Measurements from ENCODE around the gene NCF4. TPM values are rescaled to one million over a fixed set of nuclear protein-coding genes. Genes with fewer than 3 reads are reported as not detected.

NCF4 gene
- polyA plus RNA-seq, 2 donors = 4.2 to 7.0 TPM

DNA sequence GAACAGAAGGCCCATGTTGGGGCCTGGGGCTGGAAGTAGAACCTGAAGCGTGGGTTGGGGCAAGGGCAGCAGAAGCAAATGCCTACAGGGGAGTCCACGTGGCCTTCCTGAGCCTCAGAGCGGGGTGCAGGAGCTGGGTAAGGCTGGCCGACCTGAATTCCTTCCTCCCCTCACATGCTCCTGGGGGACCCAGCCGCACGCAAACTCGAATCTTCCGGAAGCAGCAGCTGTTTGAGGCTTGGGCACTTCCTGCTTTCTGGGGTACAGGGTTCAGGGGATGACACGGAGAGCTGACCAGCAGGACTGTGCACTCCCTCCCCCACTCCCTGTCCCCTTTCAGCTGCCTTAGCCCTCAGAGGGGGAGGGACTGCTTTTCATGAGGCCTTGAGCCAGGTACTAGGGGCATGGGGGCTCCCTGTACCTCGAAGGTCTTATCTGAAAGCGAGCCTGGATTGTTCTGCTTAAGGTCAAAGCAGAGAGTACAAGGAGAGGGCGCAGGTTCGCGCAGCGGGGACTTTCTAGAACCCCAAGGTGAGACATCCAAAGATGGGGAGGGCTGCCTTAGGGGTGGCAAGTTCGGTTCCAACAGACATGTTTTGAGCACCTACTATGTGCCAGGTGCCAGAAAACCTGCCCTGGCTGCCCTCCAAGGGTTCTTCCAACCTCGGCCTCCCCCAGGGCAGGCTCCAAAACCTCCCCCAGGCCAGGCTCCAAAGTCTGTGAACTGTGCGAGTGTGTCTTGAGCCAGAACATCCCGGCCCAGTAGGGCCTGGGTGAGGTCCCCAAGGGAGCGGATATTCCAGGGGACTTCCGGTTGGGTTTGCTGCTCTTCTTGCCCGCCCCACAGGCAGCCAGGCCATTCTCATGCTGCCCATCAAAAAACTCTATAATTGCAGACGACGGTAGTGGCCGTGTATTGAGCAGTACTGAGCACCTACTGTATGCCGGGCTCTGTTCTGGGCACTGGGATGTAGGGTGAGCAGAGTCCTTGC lies 1.7 kb downstream of the NCF4 start:
- 77 to 81% methylated on average over 26 of the region's 26 CpGs for WGBS, 2 donors
- Histone ChIP-seq H3K9me3 (ENCODE audit: control insufficient read depth in 2 of 2, insufficient read depth in 1 of 2, low read depth in 1 of 2, low read length in 1 of 2) (no peaks in the 10 kb centered on the region), H3K4me1 (ENCODE audit: control insufficient read depth in 2 of 2, insufficient read depth in 2 of 2, low read length in 1 of 2) (peaks cover 7 to 22% of the 10 kb centered on the region in 2 donors), H3K4me3 (ENCODE audit: low read depth in 1 of 2, low read length in 2 of 2) (no peak overlapping the region), H3K36me3 (ENCODE audit: control insufficient read depth in 2 of 2, insufficient read depth in 2 of 2, low read length in 1 of 2) (no peaks in the 10 kb centered on the region), H3K27me3 (ENCODE audit: control insufficient read depth in 1 of 2, insufficient read depth in 2 of 2, low read length in 2 of 2) (no peaks in the 10 kb centered on the region), H3K27ac (ENCODE audit: low read depth in 2 of 2, low read length in 1 of 2) (no peak overlapping the region)

- Histone ChIP-seq H3K4me3 (ENCODE audit: low read depth in 1 of 2, low read length in 2 of 2) (no peak overlapping the region), H3K9me3 (ENCODE audit: control insufficient read depth in 2 of 2, insufficient read depth in 1 of 2, low read depth in 1 of 2, low read length in 1 of 2) (no peaks in the 10 kb centered on the region), H3K27ac (ENCODE audit: low read depth in 2 of 2, low read length in 1 of 2) (no peak overlapping the region), H3K36me3 (ENCODE audit: control insufficient read depth in 2 of 2, insufficient read depth in 2 of 2, low read length in 1 of 2) (no peaks in the 10 kb centered on the region), H3K27me3 (ENCODE audit: control insufficient read depth in 1 of 2, insufficient read depth in 2 of 2, low read length in 2 of 2) (no peaks in the 10 kb centered on the region), H3K4me1 (ENCODE audit: control insufficient read depth in 2 of 2, insufficient read depth in 2 of 2, low read length in 1 of 2) (peaks cover 7 to 22% of the 10 kb centered on the region in 2 donors)
- 68 to 80% methylated on average over 11 of the region's 11 CpGs for WGBS, 2 donors
These were observed 2.5 kb downstream of the NCF4 start for GRCh38 chr22:36863281-36863680.

- WGBS, 2 donors = 92% methylated on average over 6 of the region's 6 CpGs
- H3K36me3 ChIP-seq (ENCODE audit: control insufficient read depth in 2 of 2, insufficient read depth in 2 of 2, low read length in 1 of 2) = no peaks in the 10 kb centered on the region
These were observed 3.2 kb downstream of the NCF4 start for GRCh38 chr22:36863979-36864378.

DNA sequence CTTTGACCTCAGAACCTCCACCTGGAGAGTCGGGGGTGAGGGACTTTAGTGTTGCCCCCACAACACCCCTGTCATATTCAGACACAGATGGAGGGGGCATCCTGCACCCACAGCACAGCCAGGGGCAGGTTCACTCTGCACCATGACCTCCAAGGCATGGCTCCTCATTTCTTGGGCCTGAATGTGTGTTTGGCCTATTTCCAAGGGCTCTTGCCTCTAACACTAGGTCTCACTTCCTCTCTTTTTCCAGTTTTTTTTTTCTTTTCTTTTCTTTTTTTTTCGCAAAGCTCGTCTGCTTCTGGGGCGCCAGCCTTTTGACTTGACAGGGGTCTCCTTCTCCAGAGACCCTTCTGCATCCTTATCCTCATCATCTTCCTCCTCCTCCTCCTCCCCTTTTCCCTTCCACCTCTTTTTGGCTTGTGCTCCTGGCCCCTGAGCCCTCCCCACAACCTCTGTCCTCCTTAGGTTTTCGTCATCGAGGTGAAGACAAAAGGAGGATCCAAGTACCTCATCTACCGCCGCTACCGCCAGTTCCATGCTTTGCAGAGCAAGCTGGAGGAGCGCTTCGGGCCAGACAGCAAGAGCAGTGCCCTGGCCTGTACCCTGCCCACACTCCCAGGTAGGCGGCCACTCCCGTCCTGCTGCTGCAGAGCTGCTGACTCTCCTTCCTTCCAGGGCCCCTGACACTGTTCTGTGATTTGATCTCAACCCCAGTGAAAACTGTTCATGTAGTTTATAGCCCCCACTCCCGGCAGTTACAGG lies 3.8 kb downstream of the NCF4 start:
- no peak overlapping the region for H3K4me3 ChIP-seq (ENCODE audit: low read depth in 1 of 2, low read length in 2 of 2)
- H3K9me3 ChIP-seq (ENCODE audit: control insufficient read depth in 2 of 2, insufficient read depth in 1 of 2, low read depth in 1 of 2, low read length in 1 of 2) = no peaks in the 10 kb centered on the region
- H3K36me3 ChIP-seq (ENCODE audit: control insufficient read depth in 2 of 2, insufficient read depth in 2 of 2, low read length in 1 of 2) = no peaks in the 10 kb centered on the region
- no peak overlapping the region for H3K27ac ChIP-seq (ENCODE audit: low read depth in 2 of 2, low read length in 1 of 2)
- WGBS, 2 donors = 74 to 80% methylated on average over 14 of the region's 14 CpGs
- no peaks in the 10 kb centered on the region for H3K27me3 ChIP-seq (ENCODE audit: control insufficient read depth in 1 of 2, insufficient read depth in 2 of 2, low read length in 2 of 2)
- peaks cover 10 to 20% of the 10 kb centered on the region in 2 donors for H3K4me1 ChIP-seq (ENCODE audit: control insufficient read depth in 2 of 2, insufficient read depth in 2 of 2, low read length in 1 of 2)

More at GRCh38 chr22:36863979-36864378, 3.2 kb downstream of the NCF4 start:
- Histone ChIP-seq H3K27me3 (ENCODE audit: control insufficient read depth in 1 of 2, insufficient read depth in 2 of 2, low read length in 2 of 2) (no peaks in the 10 kb centered on the region), H3K4me3 (ENCODE audit: low read depth in 1 of 2, low read length in 2 of 2) (no peak overlapping the region), H3K27ac (ENCODE audit: low read depth in 2 of 2, low read length in 1 of 2) (no peak overlapping the region), H3K9me3 (ENCODE audit: control insufficient read depth in 2 of 2, insufficient read depth in 1 of 2, low read depth in 1 of 2, low read length in 1 of 2) (no peaks in the 10 kb centered on the region), H3K4me1 (ENCODE audit: control insufficient read depth in 2 of 2, insufficient read depth in 2 of 2, low read length in 1 of 2) (peaks cover 10 to 22% of the 10 kb centered on the region in 2 donors)

DNA sequence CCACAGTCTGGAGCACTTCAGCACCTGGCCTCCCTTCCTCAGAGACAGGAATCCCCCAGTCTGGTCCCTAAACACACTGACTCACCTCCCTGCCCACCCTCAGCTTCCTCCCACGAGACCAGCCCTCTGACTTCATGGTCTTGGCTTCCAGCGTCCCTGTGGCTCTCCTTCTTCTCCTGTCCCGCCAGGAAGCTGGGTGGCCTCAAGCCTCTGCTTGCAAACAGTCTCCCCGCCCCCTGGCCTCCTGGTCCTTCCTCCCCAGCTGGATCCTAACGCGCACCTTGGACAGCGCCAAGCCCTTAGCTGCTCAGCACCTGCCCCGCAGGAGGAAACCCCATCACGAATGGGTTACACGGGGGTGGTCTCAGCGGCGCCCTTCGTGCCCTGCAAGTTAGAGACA lies 4.5 kb downstream of the NCF4 start:
- Histone ChIP-seq H3K4me3 (ENCODE audit: low read depth in 1 of 2, low read length in 2 of 2) (no peak overlapping the region), H3K4me1 (ENCODE audit: control insufficient read depth in 2 of 2, insufficient read depth in 2 of 2, low read length in 1 of 2) (peaks cover 10 to 17% of the 10 kb centered on the region in 2 donors), H3K9me3 (ENCODE audit: control insufficient read depth in 2 of 2, insufficient read depth in 1 of 2, low read depth in 1 of 2, low read length in 1 of 2) (no peaks in the 10 kb centered on the region), H3K36me3 (ENCODE audit: control insufficient read depth in 2 of 2, insufficient read depth in 2 of 2, low read length in 1 of 2) (no peaks in the 10 kb centered on the region), H3K27me3 (ENCODE audit: control insufficient read depth in 1 of 2, insufficient read depth in 2 of 2, low read length in 2 of 2) (no peaks in the 10 kb centered on the region), H3K27ac (ENCODE audit: low read depth in 2 of 2, low read length in 1 of 2) (no peak overlapping the region)
- 19 to 35% methylated on average over 13 of the region's 13 CpGs for WGBS, 2 donors

DNA sequence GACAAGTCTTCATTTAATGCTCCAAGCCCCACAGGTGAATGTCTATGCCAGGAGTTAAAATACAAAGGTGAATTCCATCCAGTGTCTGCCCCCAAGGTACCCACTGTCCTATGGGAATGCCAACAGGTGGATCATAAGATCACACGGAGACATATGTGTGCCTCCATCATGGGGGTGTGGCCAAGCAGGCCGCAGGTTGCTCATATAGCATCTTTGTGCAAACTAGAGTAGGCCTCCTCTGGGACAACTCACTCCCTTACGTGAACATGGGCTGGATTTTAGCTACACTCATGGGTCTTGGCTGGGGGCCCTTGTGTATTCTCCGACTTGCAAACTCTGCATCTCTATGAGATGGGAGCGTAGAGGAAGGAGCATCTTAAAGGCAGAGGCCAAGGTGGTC lies 6.9 kb downstream of the NCF4 start:
- no peaks in the 10 kb centered on the region for H3K36me3 ChIP-seq (ENCODE audit: control insufficient read depth in 2 of 2, insufficient read depth in 2 of 2, low read length in 1 of 2)
- no peaks in the 10 kb centered on the region for H3K27me3 ChIP-seq (ENCODE audit: control insufficient read depth in 1 of 2, insufficient read depth in 2 of 2, low read length in 2 of 2)
- no peak overlapping the region for H3K27ac ChIP-seq (ENCODE audit: low read depth in 2 of 2, low read length in 1 of 2)
- H3K4me3 ChIP-seq (ENCODE audit: low read depth in 1 of 2, low read length in 2 of 2) = no peak overlapping the region
- peaks cover 11 to 24% of the 10 kb centered on the region in 2 donors for H3K4me1 ChIP-seq (ENCODE audit: control insufficient read depth in 2 of 2, insufficient read depth in 2 of 2, low read length in 1 of 2)
- no peaks in the 10 kb centered on the region for H3K9me3 ChIP-seq (ENCODE audit: control insufficient read depth in 2 of 2, insufficient read depth in 1 of 2, low read depth in 1 of 2, low read length in 1 of 2)
- 79 to 86% methylated on average over 5 of the region's 5 CpGs for WGBS, 2 donors

- Histone ChIP-seq H3K36me3 (ENCODE audit: control insufficient read depth in 2 of 2, insufficient read depth in 2 of 2, low read length in 1 of 2) (no peaks in the 10 kb centered on the region), H3K27ac (ENCODE audit: low read depth in 2 of 2, low read length in 1 of 2) (no peak overlapping the region), H3K9me3 (ENCODE audit: control insufficient read depth in 2 of 2, insufficient read depth in 1 of 2, low read depth in 1 of 2, low read length in 1 of 2) (no peaks in the 10 kb centered on the region), H3K27me3 (ENCODE audit: control insufficient read depth in 1 of 2, insufficient read depth in 2 of 2, low read length in 2 of 2) (no peaks in the 10 kb centered on the region), H3K4me3 (ENCODE audit: low read depth in 1 of 2, low read length in 2 of 2) (no peak overlapping the region), H3K4me1 (ENCODE audit: control insufficient read depth in 2 of 2, insufficient read depth in 2 of 2, low read length in 1 of 2) (peaks cover 11 to 29% of the 10 kb centered on the region in 2 donors)
- WGBS, 2 donors = 68 to 69% methylated on average over 4 to 5 of the region's 5 CpGs
These were observed 7.9 kb downstream of the NCF4 start for GRCh38 chr22:36868546-36869181.

DNA sequence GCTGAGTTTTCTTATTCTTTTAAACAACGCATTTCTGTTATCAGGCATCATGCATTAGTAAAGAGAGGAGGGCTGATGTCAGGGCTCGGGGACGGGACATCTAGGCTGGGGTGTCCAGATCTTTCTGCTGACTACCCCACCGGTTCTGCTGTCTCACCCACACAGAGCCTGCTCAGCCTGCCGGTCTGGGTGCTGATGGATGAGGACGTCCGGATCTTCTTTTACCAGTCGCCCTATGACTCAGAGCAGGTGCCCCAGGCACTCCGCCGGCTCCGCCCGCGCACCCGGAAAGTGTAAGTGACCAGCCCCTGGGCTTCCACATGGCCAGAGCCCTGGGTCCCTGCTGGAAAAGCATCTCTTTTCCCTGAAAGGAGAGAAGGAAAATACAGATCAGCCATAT lies 9.4 kb downstream of the NCF4 start:
- peaks cover 8 to 28% of the 10 kb centered on the region in 2 donors for H3K4me1 ChIP-seq (ENCODE audit: control insufficient read depth in 2 of 2, insufficient read depth in 2 of 2, low read length in 1 of 2)
- H3K4me3 ChIP-seq (ENCODE audit: low read depth in 1 of 2, low read length in 2 of 2) = no peak overlapping the region
- H3K9me3 ChIP-seq (ENCODE audit: control insufficient read depth in 2 of 2, insufficient read depth in 1 of 2, low read depth in 1 of 2, low read length in 1 of 2) = no peaks in the 10 kb centered on the region
- H3K36me3 ChIP-seq (ENCODE audit: control insufficient read depth in 2 of 2, insufficient read depth in 2 of 2, low read length in 1 of 2) = no peaks in the 10 kb centered on the region
- WGBS, 2 donors = 54 to 70% methylated on average over 14 of the region's 14 CpGs
- H3K27me3 ChIP-seq (ENCODE audit: control insufficient read depth in 1 of 2, insufficient read depth in 2 of 2, low read length in 2 of 2) = no peaks in the 10 kb centered on the region
- H3K27ac ChIP-seq (ENCODE audit: low read depth in 2 of 2, low read length in 1 of 2) = peak overlapping the region; percentile 18 to 24

- 52 to 53% methylated on average over 11 of the region's 11 CpGs for WGBS, 2 donors
- Histone ChIP-seq H3K4me1 (ENCODE audit: control insufficient read depth in 2 of 2, insufficient read depth in 2 of 2, low read length in 1 of 2) (peaks cover 8 to 28% of the 10 kb centered on the region in 2 donors), H3K27ac (ENCODE audit: low read depth in 2 of 2, low read length in 1 of 2) (peak overlapping the region in 1 of 2 donors; percentile 35), H3K4me3 (ENCODE audit: low read depth in 1 of 2, low read length in 2 of 2) (no peak overlapping the region), H3K27me3 (ENCODE audit: control insufficient read depth in 1 of 2, insufficient read depth in 2 of 2, low read length in 2 of 2) (no peaks in the 10 kb centered on the region), H3K36me3 (ENCODE audit: control insufficient read depth in 2 of 2, insufficient read depth in 2 of 2, low read length in 1 of 2) (no peaks in the 10 kb centered on the region), H3K9me3 (ENCODE audit: control insufficient read depth in 2 of 2, insufficient read depth in 1 of 2, low read depth in 1 of 2, low read length in 1 of 2) (no peaks in the 10 kb centered on the region)
These were observed 10.9 kb downstream of the NCF4 start for GRCh38 chr22:36871669-36872081.
